Measurements from ENCODE around the gene ACAA2. TPM values are rescaled to one million over a fixed set of nuclear protein-coding genes. Genes with fewer than 3 reads are reported as not detected.
"Not testable (repeated sequence)": the region's sequence is repeated elsewhere in the genome, so short reads cannot be mapped to it uniquely, and the experiment has no call there.

ACAA2 gene
- total RNA-seq, 2 experiments from 2014 or later = 73.6 to 105 TPM

DNA sequence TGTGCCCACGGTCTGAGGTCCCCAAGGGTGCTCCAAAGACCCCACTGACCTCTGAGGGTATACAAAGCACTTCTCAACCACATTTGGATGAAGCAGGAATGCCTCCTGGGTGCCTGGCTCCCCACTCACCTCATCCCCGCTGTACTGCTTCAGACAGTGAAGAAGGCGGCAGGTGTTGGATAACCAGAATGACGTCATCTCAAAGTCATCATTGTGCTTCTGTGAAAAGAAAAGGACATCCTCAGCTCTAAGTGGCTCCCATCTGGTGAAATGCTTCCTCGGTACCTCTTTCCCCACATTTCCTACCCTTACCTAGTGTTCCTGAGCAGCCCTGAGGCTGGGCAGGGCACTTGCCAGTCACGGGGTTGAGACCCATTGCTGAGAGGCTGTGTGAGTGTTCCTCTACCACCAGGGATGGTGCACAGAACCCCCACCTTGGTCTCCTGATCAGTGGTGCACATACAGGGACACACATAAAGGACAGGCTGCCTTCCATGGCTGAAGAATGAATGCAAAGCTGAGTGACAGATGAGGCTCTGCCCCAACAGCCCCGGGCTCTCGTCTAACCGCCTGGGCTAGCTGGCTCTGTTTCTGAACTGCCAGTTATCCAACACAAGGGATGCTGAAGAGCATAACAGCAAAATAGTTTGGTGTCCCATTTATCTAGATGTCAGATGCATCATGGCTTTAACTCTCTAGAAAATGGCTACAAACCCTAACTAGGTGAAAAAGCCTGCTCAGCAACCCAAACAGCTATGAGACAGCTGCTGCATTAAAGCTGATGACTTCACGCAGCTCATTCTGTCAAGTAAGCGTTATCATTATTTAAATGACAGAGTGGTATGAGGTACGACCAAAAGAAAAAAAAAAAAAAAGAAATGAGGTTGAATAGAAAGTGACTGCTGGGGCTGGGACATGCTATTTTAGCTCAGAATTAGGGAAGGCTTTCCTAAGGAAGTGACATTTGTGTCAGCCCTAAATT is 28.2 kb upstream of the ACAA2 start:
- H3K4me3 Mint-ChIP-seq = no peak overlapping the region
- H3K9me3 Mint-ChIP-seq (ENCODE audit: low read depth) = no peaks in the 10 kb centered on the region
- no peak overlapping the region for H3K27ac Mint-ChIP-seq
- no peaks in the 10 kb centered on the region for H3K36me3 Mint-ChIP-seq
- no peaks in the 10 kb centered on the region for H3K27me3 Mint-ChIP-seq
- no peaks in the 10 kb centered on the region for H3K4me1 Mint-ChIP-seq
- CTCF ChIA-PET = interaction anchor here (1.0 to 1.7 kb wide), 2 partner anchors 17 to 19 kb away, joined by 5 to 6 read pairs; no protein-coding TSS in a partner anchor
- DNase-seq (no peak), ATAC-seq (no peak)

DNA sequence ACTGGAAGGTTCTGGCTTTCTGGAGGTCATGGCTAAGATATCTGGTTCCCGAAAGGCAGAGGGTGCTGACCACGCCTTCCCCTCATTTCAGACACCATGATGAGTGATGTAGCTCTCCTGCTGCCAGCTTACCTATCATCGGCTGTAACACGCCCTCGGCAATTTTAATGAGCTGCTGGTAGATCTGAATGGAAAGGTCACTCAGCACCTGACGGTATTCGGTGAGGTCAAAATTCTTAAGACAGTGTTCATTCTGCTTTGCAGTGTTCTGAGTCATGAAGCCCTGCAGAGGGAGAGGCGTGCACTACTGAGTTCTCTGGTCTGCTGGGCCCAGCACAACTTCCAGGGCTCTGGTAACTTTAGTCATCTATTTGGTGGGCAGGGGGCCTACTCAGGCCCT is 25.7 kb upstream of the ACAA2 start:
- no peaks in the 10 kb centered on the region for H3K9me3 Mint-ChIP-seq (ENCODE audit: low read depth)
- no peak overlapping the region for H3K27ac Mint-ChIP-seq
- H3K4me3 Mint-ChIP-seq = no peak overlapping the region
- H3K27me3 Mint-ChIP-seq = no peaks in the 10 kb centered on the region
- DNase-seq = no peak
- CTCF ChIA-PET = no interaction called here
- H3K36me3 Mint-ChIP-seq = no peaks in the 10 kb centered on the region
- ATAC-seq = no peak
- no peaks in the 10 kb centered on the region for H3K4me1 Mint-ChIP-seq

DNA sequence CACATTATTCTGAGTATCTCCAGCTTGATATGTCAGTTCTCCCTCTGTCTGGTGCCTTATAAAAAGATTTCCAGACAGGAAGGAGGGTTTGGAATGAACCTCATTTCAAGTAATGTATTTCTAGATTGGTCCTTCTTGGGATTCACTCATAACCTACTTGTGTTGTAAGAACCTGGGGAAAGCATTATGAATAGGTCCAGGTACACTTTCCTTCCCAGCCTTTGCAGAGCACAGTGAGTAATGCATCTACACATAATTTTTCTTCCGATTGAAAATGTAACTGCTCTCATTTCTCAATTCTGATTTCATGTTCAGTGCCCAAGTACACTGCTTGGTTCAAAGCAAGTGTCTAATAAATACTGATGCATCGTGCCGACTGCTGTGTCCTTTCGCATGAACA is 25.0 kb upstream of the ACAA2 start:
- H3K27me3 Mint-ChIP-seq = no peaks in the 10 kb centered on the region
- H3K4me3 Mint-ChIP-seq = no peak overlapping the region
- CTCF ChIA-PET = no interaction called here
- H3K4me1 Mint-ChIP-seq = no peaks in the 10 kb centered on the region
- H3K9me3 Mint-ChIP-seq (ENCODE audit: low read depth) = no peaks in the 10 kb centered on the region
- no peaks in the 10 kb centered on the region for H3K36me3 Mint-ChIP-seq
- DNase-seq (no peak), ATAC-seq (no peak)
- H3K27ac Mint-ChIP-seq = no peak overlapping the region

DNA sequence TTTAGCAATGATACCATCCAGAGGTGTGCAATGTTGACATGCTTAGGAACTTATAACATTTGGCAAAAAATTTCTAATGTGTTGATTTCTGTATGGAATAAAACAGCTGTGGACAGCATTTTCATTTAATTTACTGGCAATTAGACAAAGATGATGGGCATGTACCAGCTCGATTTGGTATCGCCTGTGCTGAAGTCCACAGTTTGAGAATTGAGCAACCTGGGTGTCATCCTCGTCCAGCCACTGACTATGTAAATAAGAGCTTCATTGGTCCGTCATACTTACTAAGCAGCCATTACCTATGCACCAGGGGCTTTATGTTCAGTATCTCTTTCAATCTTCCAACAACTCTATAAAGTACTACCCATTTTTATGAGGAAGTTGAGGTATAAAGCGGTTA is 24.6 kb upstream of the ACAA2 start:
- H3K36me3 Mint-ChIP-seq = no peaks in the 10 kb centered on the region
- DNase-seq (no peak), ATAC-seq (no peak)
- H3K9me3 Mint-ChIP-seq (ENCODE audit: low read depth) = no peaks in the 10 kb centered on the region
- no peak overlapping the region for H3K4me3 Mint-ChIP-seq
- H3K27ac Mint-ChIP-seq = no peak overlapping the region
- CTCF ChIA-PET = no interaction called here
- no peaks in the 10 kb centered on the region for H3K4me1 Mint-ChIP-seq
- no peaks in the 10 kb centered on the region for H3K27me3 Mint-ChIP-seq

DNA sequence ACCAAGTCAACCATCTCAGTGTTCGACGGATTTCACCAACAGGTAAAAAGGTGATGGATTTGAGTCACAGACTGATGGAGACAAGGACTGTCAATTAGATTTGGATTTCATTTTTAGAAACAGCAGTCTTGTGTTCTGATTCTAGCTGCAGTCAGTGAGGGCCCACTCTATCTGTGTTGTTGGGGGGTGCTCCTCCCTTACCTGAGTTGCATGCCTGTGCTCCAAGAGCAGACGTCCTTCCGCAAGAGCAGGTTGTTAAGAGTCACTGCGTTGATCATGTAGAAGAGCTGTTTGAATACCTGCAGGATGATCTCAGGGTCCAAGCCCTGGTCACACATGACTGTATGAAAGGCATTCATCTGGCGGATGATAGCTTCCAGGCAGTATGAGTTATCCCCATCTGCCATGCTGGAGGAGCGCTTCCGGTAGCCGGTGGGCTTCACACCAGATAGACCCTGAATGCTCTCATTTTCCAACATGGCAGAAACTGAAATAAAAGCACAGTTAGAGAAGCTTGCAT is 24.0 kb upstream of the ACAA2 start:
- DNase-seq; H3K36me3 Mint-ChIP-seq; H3K4me3 Mint-ChIP-seq; H3K4me1 Mint-ChIP-seq; CTCF ChIA-PET; ATAC-seq; H3K27me3 Mint-ChIP-seq; H3K9me3 Mint-ChIP-seq (ENCODE audit: low read depth); H3K27ac Mint-ChIP-seq: not testable (repeated sequence)

DNA sequence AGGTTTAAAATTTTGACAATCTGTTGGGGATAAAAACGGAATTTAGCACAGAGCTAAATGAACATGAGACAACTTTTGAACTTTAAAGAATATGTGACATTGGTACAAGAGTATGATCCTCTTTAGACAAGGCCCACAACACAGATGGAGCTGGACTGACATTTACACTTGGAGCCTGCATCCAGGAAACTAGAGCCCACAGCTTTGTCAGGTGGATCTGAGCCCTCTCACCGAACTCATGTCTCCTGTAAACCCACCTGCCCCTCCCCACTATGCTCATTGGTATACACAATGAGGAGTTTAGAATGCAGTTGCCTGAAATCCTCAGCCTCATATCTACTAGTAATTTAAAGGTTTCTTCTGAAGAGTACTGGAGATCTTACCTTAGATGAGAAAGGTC is 22.1 kb upstream of the ACAA2 start:
- CTCF ChIA-PET = interaction anchor here (2.1 kb wide), 1 partner anchor 9 kb away, joined by 7 read pairs; no protein-coding TSS in a partner anchor
- Mint-ChIP-seq H3K4me3 (no peak overlapping the region), H3K27ac (no peak overlapping the region), H3K4me1 (no peaks in the 10 kb centered on the region), H3K27me3 (no peaks in the 10 kb centered on the region), H3K9me3 (ENCODE audit: low read depth) (no peaks in the 10 kb centered on the region), H3K36me3 (no peaks in the 10 kb centered on the region)
- DNase-seq (no peak), ATAC-seq (no peak)

DNA sequence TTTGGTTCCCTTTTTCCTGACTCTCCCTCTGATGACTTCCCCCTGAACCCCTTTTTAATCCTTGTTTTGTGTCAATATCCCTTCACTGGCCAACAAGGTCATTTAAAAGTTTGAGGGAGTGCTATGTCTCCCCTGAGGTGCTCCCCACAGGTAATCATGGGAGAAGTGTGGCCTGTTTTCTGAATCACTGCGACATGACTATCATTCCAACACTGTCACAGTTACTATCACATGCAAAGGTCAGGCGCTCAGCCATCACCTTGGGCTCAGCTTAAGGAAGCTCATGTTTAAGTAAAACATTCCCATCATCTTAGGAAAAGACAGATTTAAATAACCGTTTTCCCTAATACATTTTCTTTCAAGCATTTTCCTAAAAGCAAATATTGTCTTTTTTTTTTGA is 20.9 kb upstream of the ACAA2 start:
- Mint-ChIP-seq H3K4me3 (no peak overlapping the region), H3K36me3 (no peaks in the 10 kb centered on the region), H3K27me3 (no peaks in the 10 kb centered on the region), H3K27ac (no peak overlapping the region), H3K9me3 (ENCODE audit: low read depth) (no peaks in the 10 kb centered on the region), H3K4me1 (no peaks in the 10 kb centered on the region)
- ATAC-seq (no peak), DNase-seq (no peak)
- CTCF ChIA-PET = interaction anchor here (2.1 kb wide), 2 partner anchors 11 to 14 kb away, joined by 6 to 7 read pairs; no protein-coding TSS in a partner anchor

DNA sequence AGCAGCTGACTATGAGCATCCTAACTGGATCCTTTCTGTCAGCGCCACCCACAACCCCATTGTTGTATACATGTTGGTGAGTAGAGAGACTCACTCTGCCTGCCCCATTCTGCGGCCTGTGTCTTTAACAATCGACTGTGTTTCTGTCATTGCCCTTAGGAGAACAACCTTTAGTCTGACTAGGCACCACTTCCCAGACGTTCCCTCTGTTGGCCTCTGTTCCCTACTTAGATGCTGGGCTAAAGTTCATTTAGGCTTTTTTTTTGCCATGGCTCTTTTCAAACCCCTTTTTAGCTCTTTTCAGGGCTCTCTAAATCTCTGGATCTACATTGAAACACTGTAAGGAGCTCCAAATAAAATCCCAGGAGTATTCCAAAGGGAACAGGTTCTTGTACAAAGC is 20.5 kb upstream of the ACAA2 start:
- Mint-ChIP-seq H3K27me3 (peaks cover under 1% of the 10 kb centered on the region), H3K9me3 (ENCODE audit: low read depth) (no peaks in the 10 kb centered on the region), H3K36me3 (peaks cover under 1% of the 10 kb centered on the region), H3K27ac (no peak overlapping the region), H3K4me1 (no peaks in the 10 kb centered on the region), H3K4me3 (no peak overlapping the region)
- CTCF ChIA-PET = interaction anchor here (2.1 kb wide), 2 partner anchors 11 to 13 kb away, joined by 6 to 7 read pairs; no protein-coding TSS in a partner anchor
- no peak for ATAC-seq
- no peak for DNase-seq

DNA sequence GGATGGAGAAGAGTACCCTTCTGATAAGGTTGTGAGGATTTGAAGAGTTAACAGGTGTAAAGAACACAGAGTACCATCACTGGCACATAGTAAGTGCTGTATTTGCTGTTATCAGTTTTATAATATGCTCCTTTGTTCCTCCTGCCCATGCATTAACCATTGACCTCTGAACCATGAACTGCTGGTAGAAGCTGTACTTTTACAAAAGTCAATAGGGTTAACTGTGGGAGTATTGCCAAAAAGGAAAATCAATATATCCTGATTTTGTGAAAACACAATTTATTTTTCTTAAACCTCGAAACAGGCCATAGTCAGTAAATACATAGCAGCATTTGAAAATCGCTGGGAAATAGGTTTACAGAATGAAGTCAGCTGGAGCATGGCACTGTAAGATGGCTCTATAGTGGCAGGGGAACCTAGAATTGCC is 18.9 kb upstream of the ACAA2 start:
- Mint-ChIP-seq H3K27me3 (peaks cover 8% of the 10 kb centered on the region), H3K27ac (no peak overlapping the region), H3K4me1 (no peaks in the 10 kb centered on the region), H3K9me3 (ENCODE audit: low read depth) (peaks cover 7% of the 10 kb centered on the region), H3K36me3 (peaks cover 13% of the 10 kb centered on the region), H3K4me3 (no peak overlapping the region)
- CTCF ChIA-PET = interaction anchor here (2.1 kb wide), 1 partner anchor 12 kb away, joined by 6 read pairs; no protein-coding TSS in a partner anchor
- DNase-seq = no peak
- ATAC-seq = no peak

DNA sequence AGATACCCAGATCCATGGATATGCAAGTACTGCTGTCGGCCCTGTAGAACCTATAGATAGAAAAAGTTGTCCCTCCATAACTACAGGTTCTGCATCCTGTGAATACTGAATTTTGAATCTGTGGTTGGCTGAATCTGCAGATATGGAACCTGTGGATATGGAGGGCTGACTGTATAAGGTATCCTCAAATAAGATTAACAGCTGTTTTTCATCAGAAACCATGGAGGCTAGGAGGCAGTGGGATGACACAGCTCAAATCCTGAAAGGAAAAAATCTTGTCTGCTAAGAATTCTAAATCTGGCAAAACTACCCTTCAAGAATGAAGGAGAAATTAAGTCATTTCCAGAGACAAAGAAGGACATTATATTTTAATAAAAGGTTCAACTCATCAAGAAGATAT is 14.7 kb upstream of the ACAA2 start:
- DNase-seq (no peak), ATAC-seq (no peak)
- peaks cover under 1% of the 10 kb centered on the region for H3K4me1 Mint-ChIP-seq
- no peak overlapping the region for H3K27ac Mint-ChIP-seq
- CTCF ChIA-PET = interaction anchor here (1.3 kb wide), 1 partner anchor 8 kb away, joined by 4 read pairs; no protein-coding TSS in a partner anchor
- H3K9me3 Mint-ChIP-seq (ENCODE audit: low read depth) = peaks cover 10% of the 10 kb centered on the region
- H3K36me3 Mint-ChIP-seq = peaks cover 31% of the 10 kb centered on the region
- no peak overlapping the region for H3K4me3 Mint-ChIP-seq
- peaks cover 9% of the 10 kb centered on the region for H3K27me3 Mint-ChIP-seq

DNA sequence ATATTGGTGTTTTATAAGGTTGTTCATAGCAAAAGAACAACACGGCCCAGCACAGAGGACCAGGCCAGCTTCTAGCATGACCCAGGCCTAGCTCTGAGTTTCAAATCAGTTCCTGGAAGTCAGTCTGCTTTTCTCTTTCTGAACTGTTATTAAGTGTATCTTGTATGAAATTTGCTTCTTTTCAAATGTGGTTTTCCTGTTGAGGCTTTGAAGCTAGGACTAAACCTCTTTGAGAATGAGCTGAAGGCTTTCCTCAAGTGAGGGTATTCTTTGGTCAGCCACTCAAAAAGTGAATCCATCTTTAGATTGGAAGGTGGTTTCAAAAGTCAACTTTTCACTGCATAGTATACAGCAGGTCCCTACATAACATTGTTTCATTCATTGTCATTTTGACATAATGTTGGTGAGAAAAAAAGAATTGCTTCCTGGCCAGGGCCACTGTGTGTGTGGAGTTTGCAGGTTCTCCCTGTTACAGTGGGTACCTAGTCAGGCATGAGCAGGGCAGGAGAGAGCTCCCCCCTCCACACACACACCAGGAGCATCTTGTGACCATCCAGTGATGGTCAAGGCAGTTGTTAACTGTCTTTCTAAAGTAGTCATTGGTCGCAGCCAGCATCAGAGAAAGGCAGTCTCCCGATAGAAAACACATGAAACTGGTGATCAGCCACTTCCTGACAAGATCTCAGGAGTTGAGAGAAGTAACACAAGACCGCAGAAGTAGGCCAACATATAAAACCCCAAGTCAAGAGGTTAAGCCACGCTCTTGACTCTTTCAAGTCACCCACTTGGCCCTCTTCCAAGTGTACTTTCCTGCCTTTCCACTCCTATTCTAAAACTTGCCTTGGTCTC is 6.7 kb upstream of the ACAA2 start:
- Mint-ChIP-seq H3K4me1 (peaks cover 65% of the 10 kb centered on the region), H3K27me3 (no peaks in the 10 kb centered on the region), H3K9me3 (ENCODE audit: low read depth) (peaks cover 2% of the 10 kb centered on the region), H3K4me3 (peak overlapping the region; percentile 63), H3K27ac (peak overlapping the region; percentile 97), H3K36me3 (peaks cover 32% of the 10 kb centered on the region)
- CTCF ChIA-PET = interaction anchor here (1.0 to 1.3 kb wide), 6 partner anchors 9 to 310 kb away, joined by 3 to 6 read pairs (median 5); no protein-coding TSS in a partner anchor
- DNase-seq (peak; percentile 79), ATAC-seq (peak; percentile 80)

DNA sequence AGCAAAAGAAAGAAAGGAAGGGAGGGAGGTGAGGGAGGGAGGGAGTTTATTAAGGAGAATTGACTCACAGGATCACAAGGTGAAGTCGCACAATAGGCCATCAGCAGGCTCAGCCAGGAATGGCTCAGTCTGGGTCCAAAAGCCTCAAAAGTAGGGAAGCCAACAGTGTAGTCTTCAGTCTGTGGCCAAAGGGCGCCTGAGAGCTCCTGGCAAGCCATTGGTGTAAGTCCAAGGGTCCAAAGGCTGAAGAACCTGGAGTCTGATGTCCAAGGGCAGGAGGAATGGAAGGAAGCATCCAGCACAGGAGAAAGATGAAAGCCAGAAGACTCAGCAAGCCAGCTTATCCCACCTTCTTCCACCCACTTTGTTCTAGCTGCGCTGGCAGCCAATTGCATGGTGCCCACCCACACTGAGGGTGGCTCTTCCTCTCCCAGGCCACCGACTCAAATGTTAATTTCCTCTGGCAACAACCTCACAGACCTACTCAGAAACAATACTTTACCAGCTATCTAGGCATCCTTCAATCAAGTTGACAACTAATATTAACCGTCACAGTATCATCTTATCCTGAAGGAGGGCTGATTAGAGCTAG is 5.8 kb upstream of the ACAA2 start:
- Mint-ChIP-seq H3K36me3 (peaks cover 31% of the 10 kb centered on the region), H3K27me3 (no peaks in the 10 kb centered on the region), H3K4me1 (peaks cover 69% of the 10 kb centered on the region), H3K9me3 (ENCODE audit: low read depth) (no peaks in the 10 kb centered on the region), H3K27ac (peak overlapping the region; percentile 97), H3K4me3 (peak overlapping the region; percentile 63)
- no peak for DNase-seq
- no peak for ATAC-seq
- CTCF ChIA-PET = interaction anchor here (1.0 to 1.3 kb wide), 5 partner anchors 9 to 309 kb away, joined by 3 to 6 read pairs (median 4); no protein-coding TSS in a partner anchor

DNA sequence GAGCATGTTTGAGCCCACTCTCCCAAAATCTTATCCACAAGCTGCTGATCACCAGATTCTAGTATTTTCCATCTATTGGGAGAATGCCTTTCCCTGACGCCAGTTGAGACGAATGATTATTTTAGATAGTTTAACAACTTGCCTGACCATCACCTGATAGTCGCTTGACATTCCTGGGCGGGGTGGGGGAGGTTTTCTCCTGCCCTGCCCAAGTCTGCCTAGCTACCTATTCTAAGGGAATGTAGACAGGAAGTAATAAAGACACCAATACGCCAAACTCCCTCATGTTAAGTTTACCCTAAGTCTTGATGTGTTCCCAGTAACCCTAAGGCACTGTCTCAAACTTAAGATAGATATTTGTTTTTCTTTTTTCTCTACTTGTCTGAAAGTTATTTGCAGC is 4.6 kb upstream of the ACAA2 start:
- no peaks in the 10 kb centered on the region for H3K9me3 Mint-ChIP-seq (ENCODE audit: low read depth)
- H3K36me3 Mint-ChIP-seq = peaks cover 32% of the 10 kb centered on the region
- CTCF ChIA-PET = no interaction called here
- no peaks in the 10 kb centered on the region for H3K27me3 Mint-ChIP-seq
- no peak overlapping the region for H3K4me3 Mint-ChIP-seq
- no peak for DNase-seq
- peaks cover 68% of the 10 kb centered on the region for H3K4me1 Mint-ChIP-seq
- H3K27ac Mint-ChIP-seq = peak overlapping the region; percentile 67
- no peak for ATAC-seq

Measured in activated CD8-positive, alpha-beta memory T cell treated with anti-CD3 and anti-CD28 coated beads, Interleukin-2, amount 10 ng/mL, durations not matched to agents 7 days and 5 days (primary cell).